Ascending aorta (tissue), 2 donors: ENCODE results near the gene CORIN. TPM values are rescaled to one million over a fixed set of nuclear protein-coding genes. Genes with fewer than 3 reads are reported as not detected.
"Not testable (repeated sequence)": the region's sequence is repeated elsewhere in the genome, so short reads cannot be mapped to it uniquely, and the experiment has no call there.

Source experiments
- DNase-seq, 2 donors: peaks; one replicate each; pipeline ENCODE4 v3.0.0-alpha.2; 2019; ENCODE audit warnings: low spot score in 2 of 2
- H3K27ac ChIP-seq, 2 donors: fragments of 200-600 bp; sonication (generic); one replicate each; pipeline ENCODE4 v1.5.1; 2016 to 2017; ENCODE audit warnings: mild to moderate bottlenecking in 1 of 2
- H3K27me3 ChIP-seq: fragments of 200-600 bp; sonication (generic); one replicate; pipeline ENCODE4 v1.5.1; 2017
- H3K36me3 ChIP-seq, 2 donors: fragments of 200-600 bp; sonication (generic); one replicate each; pipeline ENCODE4 v1.5.1; 2016
- H3K4me1 ChIP-seq, 2 donors: fragments of 200-600 bp; sonication (generic); one replicate each; pipeline ENCODE4 v1.5.1; 2016 to 2017; ENCODE audit warnings: mild to moderate bottlenecking in 1 of 2
- H3K4me3 ChIP-seq, 2 donors: fragments of 200-600 bp; sonication (generic); one replicate each; pipeline ENCODE4 v1.5.1; 2016 to 2017; ENCODE audit warnings: mild to moderate bottlenecking in 1 of 2
- H3K9me3 ChIP-seq, 2 donors: fragments of 200-600 bp; sonication (generic); one replicate each; pipeline ENCODE4 v1.5.1; 2016
- CTCF ChIP-seq, 3 experiments: fragments of 200-600 bp in 2 of 3; fragments of 450-650 bp in 1 of 3; sonication (generic) in 2 of 3; IDR thresholded peaks; one replicate each; pipeline ENCODE4 v1.5.1; 2016 to 2019; ENCODE audit warnings: antibody characterized with exemption in 3 of 3, mild to moderate bottlenecking in 1 of 3, moderate library complexity in 1 of 3
- intact Hi-C: fragments of 100-400 bp; cut with DNase I; formaldehyde crosslinking; loops from one replicate; pipeline ENCODE4 v1.15.1; 2023
- total RNA-seq: library from RNA; depleted of rRNA; stranded (reverse); fragments of >200 nt; gene quantifications from one replicate; pipeline ENCODE4 v1.1.0, GENCODE V29; 2016

CORIN gene
- total RNA-seq, 1 donor from 2014 or later = not detected

- Histone ChIP-seq H3K4me1 (peaks cover 0 to 3% of the 10 kb centered on the region in 2 donors), H3K9me3 (no peaks in the 10 kb centered on the region), H3K4me3 (no peak overlapping the region), H3K27ac (no peak overlapping the region), H3K27me3 (no peaks in the 10 kb centered on the region), H3K36me3 (peaks cover 44 to 58% of the 10 kb centered on the region in 2 donors)
- no peak for DNase-seq
- no peak for TF ChIP-seq CTCF (IDR thresholded peaks at IDR 0.05)
- intact Hi-C loops = no loop called here
These were observed 271.3 kb downstream of the CORIN start for GRCh38 chr4:47566566-47566965.

- peaks cover 28 to 73% of the 10 kb centered on the region in 2 donors for H3K36me3 ChIP-seq
- TF ChIP-seq CTCF (IDR thresholded peaks at IDR 0.05) = no peak
- H3K9me3 ChIP-seq = no peaks in the 10 kb centered on the region
- H3K4me1 ChIP-seq = peaks cover 0 to 3% of the 10 kb centered on the region in 2 donors
- no peak overlapping the region for H3K27ac ChIP-seq
- H3K27me3 ChIP-seq = no peaks in the 10 kb centered on the region
- no peak overlapping the region for H3K4me3 ChIP-seq
- DNase-seq = no peak
- intact Hi-C loops = loop anchor here (5.0 kb wide), 1 partner anchor 70 kb away; no protein-coding TSS in a partner anchor
These were observed 275.6 kb downstream of the CORIN start for GRCh38 chr4:47562297-47562696.

GRCh38 chr4:47561331-47561730 lies 276.5 kb downstream of the CORIN start:
- TF ChIP-seq CTCF (IDR thresholded peaks at IDR 0.05) = no peak
- intact Hi-C loops = loop anchor here (5.0 kb wide), 1 partner anchor 69 kb away; no protein-coding TSS in a partner anchor
- Histone ChIP-seq H3K4me3 (no peak overlapping the region), H3K36me3 (peaks cover 28 to 65% of the 10 kb centered on the region in 2 donors), H3K27me3 (no peaks in the 10 kb centered on the region), H3K4me1 (peaks cover 0 to 3% of the 10 kb centered on the region in 2 donors), H3K27ac (no peak overlapping the region), H3K9me3 (no peaks in the 10 kb centered on the region)
- no peak for DNase-seq

- Histone ChIP-seq H3K36me3 (peaks cover 26 to 62% of the 10 kb centered on the region in 2 donors), H3K4me3 (no peak overlapping the region), H3K9me3 (no peaks in the 10 kb centered on the region), H3K27ac (no peak overlapping the region), H3K4me1 (peaks cover 0 to 3% of the 10 kb centered on the region in 2 donors), H3K27me3 (no peaks in the 10 kb centered on the region)
- TF ChIP-seq CTCF (IDR thresholded peaks at IDR 0.05) = no peak
- DNase-seq = no peak
- intact Hi-C loops = loop anchor here (5.0 kb wide), 1 partner anchor 68 kb away; no protein-coding TSS in a partner anchor
These were observed 277.2 kb downstream of the CORIN start for GRCh38 chr4:47560682-47561081.

- no peak for DNase-seq
- H3K9me3 ChIP-seq = no peaks in the 10 kb centered on the region
- H3K4me3 ChIP-seq = no peak overlapping the region
- no peaks in the 10 kb centered on the region for H3K4me1 ChIP-seq
- TF ChIP-seq CTCF (IDR thresholded peaks at IDR 0.05) = no peak
- no peaks in the 10 kb centered on the region for H3K27me3 ChIP-seq
- intact Hi-C loops = no loop called here
- no peak overlapping the region for H3K27ac ChIP-seq
- H3K36me3 ChIP-seq = peaks cover 34 to 70% of the 10 kb centered on the region in 2 donors
These were observed 280.6 kb downstream of the CORIN start for GRCh38 chr4:47557255-47557654.

GRCh38 chr4:47555920-47556319 lies 281.9 kb downstream of the CORIN start:
- H3K27ac ChIP-seq, H3K4me1 ChIP-seq, H3K4me3 ChIP-seq, H3K9me3 ChIP-seq, H3K27me3 ChIP-seq, DNase-seq, intact Hi-C loops: not testable (repeated sequence)
- H3K36me3 ChIP-seq = peaks cover 29 to 65% of the 10 kb centered on the region in 2 donors
